Right lobe of liver (tissue), 4 donors: Measurements from ENCODE around the gene BRD1.

ENCODE experiments used
- CTCF ChIP-seq, 4 donors: fragments of 200-600 bp in 3 of 4; fragments of 450-650 bp in 1 of 4; IDR thresholded peaks; one replicate each; pipeline versions ENCODE4 v1.5.1 to v1.8.0; 2016 to 2022; ENCODE audit warnings: antibody characterized with exemption in 4 of 4, mild to moderate bottlenecking in 2 of 4
- POLR2A ChIP-seq: fragments of 450-650 bp; IDR thresholded peaks from one replicate; pipeline ENCODE4 v1.6.1; 2017; ENCODE audit warnings: antibody characterized with exemption, mild to moderate bottlenecking
- donor health status: DM: no; HTN: no; CAD: no.
- donor health status: DM: no; HTN: no; CAD: no.
- donor health status: DM: no; HTN: yes; CAD: no.

GRCh38 chr22:49774499-49775151 lies 53.0 kb downstream of the BRD1 start:
- no peak for TF ChIP-seq CTCF (IDR thresholded peaks at IDR 0.05)
- no peak for TF ChIP-seq POLR2A
